ENCODE measurements around the gene KRTDAP. TPM values are rescaled to one million over a fixed set of nuclear protein-coding genes. Genes with fewer than 3 reads are reported as not detected.

KRTDAP gene
- total RNA-seq, 1 donor from 2014 or later: not detected

DNA sequence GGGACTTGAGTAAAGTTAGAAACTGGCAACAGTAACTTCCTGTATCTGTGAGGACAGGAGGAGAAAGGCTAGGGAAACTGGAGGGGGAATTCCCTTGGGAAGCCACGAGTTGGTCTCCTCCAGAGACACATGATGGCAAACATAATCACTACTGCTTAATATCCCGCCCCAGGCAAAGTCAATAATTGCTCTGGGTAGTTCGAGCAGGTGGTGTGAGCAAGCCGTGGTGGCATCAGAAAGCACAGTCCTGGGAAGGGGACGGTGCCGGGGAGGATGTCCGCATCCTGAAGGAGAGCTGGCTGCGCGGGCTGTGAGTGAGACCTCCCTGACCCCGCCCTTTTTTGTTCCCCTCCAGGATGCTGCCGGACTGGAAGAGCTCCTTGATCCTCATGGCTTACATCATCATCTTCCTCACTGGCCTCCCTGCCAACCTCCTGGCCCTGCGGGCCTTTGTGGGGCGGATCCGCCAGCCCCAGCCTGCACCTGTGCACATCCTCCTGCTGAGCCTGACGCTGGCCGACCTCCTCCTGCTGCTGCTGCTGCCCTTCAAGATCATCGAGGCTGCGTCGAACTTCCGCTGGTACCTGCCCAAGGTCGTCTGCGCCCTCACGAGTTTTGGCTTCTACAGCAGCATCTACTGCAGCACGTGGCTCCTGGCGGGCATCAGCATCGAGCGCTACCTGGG lies 40.8 kb downstream of the KRTDAP start:
- DNase-seq: no peak
- no peak for ATAC-seq (ENCODE audit: low read depth)
- Mint-ChIP-seq H3K9me3 (no peaks in the 10 kb centered on the region), H3K27me3 (peaks cover 2% of the 10 kb centered on the region), H3K27ac (no peak overlapping the region), H3K4me3 (no peak overlapping the region), H3K4me1 (peaks cover 40% of the 10 kb centered on the region), H3K36me3 (ENCODE audit: low read depth) (no peaks in the 10 kb centered on the region)
- intact Hi-C loops (cut with micrococcal nuclease): no loop called here
- ChIA-PET POLR2A (interaction anchor here (0.6 to 1.4 kb wide), 2 partner anchors 9 to 12 kb away, joined by 3 to 5 read pairs; no protein-coding TSS in a partner anchor), CTCF (no interaction called here)
- TF ChIP-seq, protein P1, sequence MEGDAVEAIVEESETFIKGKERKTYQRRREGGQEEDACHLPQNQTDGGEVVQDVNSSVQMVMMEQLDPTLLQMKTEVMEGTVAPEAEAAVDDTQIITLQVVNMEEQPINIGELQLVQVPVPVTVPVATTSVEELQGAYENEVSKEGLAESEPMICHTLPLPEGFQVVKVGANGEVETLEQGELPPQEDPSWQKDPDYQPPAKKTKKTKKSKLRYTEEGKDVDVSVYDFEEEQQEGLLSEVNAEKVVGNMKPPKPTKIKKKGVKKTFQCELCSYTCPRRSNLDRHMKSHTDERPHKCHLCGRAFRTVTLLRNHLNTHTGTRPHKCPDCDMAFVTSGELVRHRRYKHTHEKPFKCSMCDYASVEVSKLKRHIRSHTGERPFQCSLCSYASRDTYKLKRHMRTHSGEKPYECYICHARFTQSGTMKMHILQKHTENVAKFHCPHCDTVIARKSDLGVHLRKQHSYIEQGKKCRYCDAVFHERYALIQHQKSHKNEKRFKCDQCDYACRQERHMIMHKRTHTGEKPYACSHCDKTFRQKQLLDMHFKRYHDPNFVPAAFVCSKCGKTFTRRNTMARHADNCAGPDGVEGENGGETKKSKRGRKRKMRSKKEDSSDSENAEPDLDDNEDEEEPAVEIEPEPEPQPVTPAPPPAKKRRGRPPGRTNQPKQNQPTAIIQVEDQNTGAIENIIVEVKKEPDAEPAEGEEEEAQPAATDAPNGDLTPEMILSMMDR (IDR thresholded peaks at IDR 0.05): no peak

GRCh38 chr19:35447606-35448469 lies 42.4 kb downstream of the KRTDAP start, which contains the start of gene FFAR2:
FFAR2 (plus strand) TSS chr19:35448257; CDS start chr19:35449715, 1,458 bp downstream.
- no peak for ATAC-seq (ENCODE audit: low read depth)
- H3K4me1 Mint-ChIP-seq: peaks cover 40% of the 10 kb centered on the region
- CTCF ChIA-PET: no interaction called here

GRCh38 chr19:35445826-35446593 lies 44.3 kb downstream of the KRTDAP start:
- intact Hi-C loops (cut with micrococcal nuclease): no loop called here
- Mint-ChIP-seq H3K27me3 (peaks cover 2% of the 10 kb centered on the region), H3K4me1 (peaks cover 47% of the 10 kb centered on the region), H3K9me3 (no peaks in the 10 kb centered on the region), H3K36me3 (ENCODE audit: low read depth) (no peaks in the 10 kb centered on the region), H3K27ac (no peak overlapping the region), H3K4me3 (no peak overlapping the region)
- CTCF ChIA-PET: no interaction called here
- ATAC-seq (ENCODE audit: low read depth): no peak
- no peak for DNase-seq
- TF ChIP-seq, protein P1 (IDR thresholded peaks at IDR 0.05): no peak
- POLR2A ChIA-PET: no interaction called here

More at GRCh38 chr19:35447606-35448469, 42.4 kb downstream of the KRTDAP start, which contains the start of gene FFAR2:
- H3K27me3 Mint-ChIP-seq: peaks cover 2% of the 10 kb centered on the region
- DNase-seq: no peak
- intact Hi-C loops (cut with micrococcal nuclease): no loop called here
- H3K9me3 Mint-ChIP-seq: no peaks in the 10 kb centered on the region
- H3K27ac Mint-ChIP-seq: no peak within 1 kb of the TSS
- POLR2A ChIA-PET: interaction anchor here (0.6 to 1.4 kb wide), 6 partner anchors 9 to 125 kb away, joined by 3 to 5 read pairs (median 3); no protein-coding TSS in a partner anchor
- TF ChIP-seq, protein P1 (IDR thresholded peaks at IDR 0.05): no peak
- no peaks in the 10 kb centered on the region for H3K36me3 Mint-ChIP-seq (ENCODE audit: low read depth)
- no peak within 1 kb of the TSS for H3K4me3 Mint-ChIP-seq

DNA sequence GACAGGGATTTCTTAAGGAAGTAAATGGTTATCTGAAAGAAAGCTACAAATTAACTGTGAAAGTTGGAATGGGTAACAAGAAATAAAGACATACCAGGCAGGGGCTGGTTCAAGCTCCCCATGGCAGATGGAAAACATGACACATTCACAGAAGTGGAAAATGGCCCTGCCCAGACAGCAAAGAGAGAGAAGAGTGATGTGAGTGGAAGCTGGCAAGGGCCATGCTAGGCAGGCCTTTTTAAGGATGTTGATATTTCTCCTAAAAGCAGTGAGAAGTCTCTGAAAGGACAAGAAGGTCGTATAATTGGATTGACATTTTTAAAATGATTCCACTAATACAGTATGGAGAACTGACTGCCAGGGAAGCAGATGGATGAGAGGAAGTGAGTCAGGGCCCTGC lies 45.5 kb downstream of the KRTDAP start:
- CTCF ChIA-PET: no interaction called here
- intact Hi-C loops (cut with micrococcal nuclease): loop anchor here (5.0 kb wide), 1 partner anchor 37 kb away; no protein-coding TSS in a partner anchor
- H3K9me3 Mint-ChIP-seq: no peaks in the 10 kb centered on the region
- no peaks in the 10 kb centered on the region for H3K27me3 Mint-ChIP-seq
- DNase-seq (no peak), ATAC-seq (ENCODE audit: low read depth) (no peak)
- POLR2A ChIA-PET: no interaction called here
- H3K36me3 Mint-ChIP-seq (ENCODE audit: low read depth): no peaks in the 10 kb centered on the region
- H3K27ac Mint-ChIP-seq: no peak overlapping the region
- H3K4me1 Mint-ChIP-seq: peaks cover 51% of the 10 kb centered on the region
- no peak overlapping the region for H3K4me3 Mint-ChIP-seq
- TF ChIP-seq, protein P1 (IDR thresholded peaks at IDR 0.05): no peak

All from activated B cell treated with CpG ODN at 0.5 μM for 24 hours (primary cell).